ENCODE measurements around the gene MYRF.

MYRF gene

DNA sequence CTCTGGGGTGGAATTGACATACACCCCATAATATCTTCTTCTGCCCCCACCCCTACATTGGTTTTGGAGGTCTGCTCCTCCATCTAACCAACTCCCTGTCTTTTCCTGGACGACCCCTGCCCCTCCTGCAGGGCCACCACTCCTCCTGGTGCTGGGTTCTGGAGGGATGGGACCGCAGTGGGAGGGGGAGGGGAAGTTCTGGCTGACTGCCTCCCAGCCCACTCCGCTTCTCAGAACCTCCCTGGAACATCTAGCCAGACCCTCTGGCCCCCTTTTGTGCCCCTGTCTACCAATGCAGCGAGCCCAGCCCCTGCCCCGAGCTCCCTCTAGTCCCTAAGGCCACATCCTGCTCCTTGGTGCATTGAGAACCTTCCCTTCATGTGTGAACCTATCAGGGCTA, 1.2 kb downstream of the MYRF start:
- Histone ChIP-seq H3K9ac (ENCODE audit: low read length) (no peak overlapping the region), H3K27me3 (ENCODE audit: control insufficient read depth in 1 of 2, insufficient read depth in 2 of 2, low read length in 2 of 2) (peaks cover 7 to 35% of the 10 kb centered on the region in 2 donors), H3K27ac (ENCODE audit: low read depth, low read length) (no peak overlapping the region), H3K9me3 (ENCODE audit: low read length) (no peaks in the 10 kb centered on the region), H3K4me1 (ENCODE audit: insufficient read depth, low read length) (peaks cover 9% of the 10 kb centered on the region), H3K36me3 (ENCODE audit: insufficient read depth, low read length) (no peaks in the 10 kb centered on the region), H3K4me3 (ENCODE audit: low read depth in 1 of 2, low read length in 2 of 2) (no peak overlapping the region)

DNA sequence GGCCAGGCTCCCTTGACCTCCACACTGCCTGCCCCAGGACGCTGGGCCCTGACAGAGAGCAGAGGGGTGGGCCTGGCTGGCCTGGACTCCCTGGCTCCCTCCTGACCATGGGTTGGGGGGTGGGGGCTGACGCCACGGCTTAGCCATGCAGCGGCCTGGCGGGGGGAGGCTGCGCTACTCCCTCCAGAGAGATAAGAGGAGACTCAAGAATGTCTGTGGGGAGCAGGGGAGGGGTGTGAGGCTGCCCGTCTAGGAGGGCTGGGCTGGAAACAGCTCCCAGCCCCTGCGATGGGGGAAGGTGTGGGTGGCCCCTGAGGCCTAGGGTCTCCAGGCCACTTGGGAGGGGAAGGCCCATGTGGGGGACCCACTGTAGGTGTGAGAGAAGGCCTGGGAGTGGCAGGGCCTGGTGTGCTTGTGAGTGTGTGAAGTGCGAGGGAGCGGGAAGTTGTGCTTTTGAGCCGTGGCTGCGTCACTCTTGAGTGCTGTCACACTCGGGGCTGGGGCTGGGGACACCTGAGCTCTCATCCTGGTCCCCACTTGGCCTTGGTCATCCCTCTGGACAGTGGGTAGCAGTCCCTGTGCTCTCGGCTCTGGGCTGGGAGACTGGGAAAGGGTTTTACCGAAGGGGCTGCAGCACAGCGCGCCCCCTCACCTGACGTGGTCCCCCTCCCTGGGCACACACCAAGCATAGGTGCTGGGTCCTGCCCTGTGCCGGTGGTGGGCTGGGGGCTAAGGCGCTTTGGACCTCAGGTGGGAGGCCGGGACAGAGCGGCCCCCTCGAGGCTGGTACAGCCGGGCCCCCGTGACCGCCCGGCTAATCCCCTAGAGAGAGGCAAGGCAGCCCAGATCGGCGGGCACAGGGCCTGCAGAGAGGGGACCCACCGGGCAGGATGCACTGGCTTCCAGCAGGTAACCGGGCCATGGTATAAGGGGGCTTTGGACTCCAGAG, 2.4 kb downstream of the MYRF start:
- H3K36me3 ChIP-seq (ENCODE audit: insufficient read depth, low read length): no peaks in the 10 kb centered on the region
- H3K9me3 ChIP-seq (ENCODE audit: low read length): no peaks in the 10 kb centered on the region
- H3K27ac ChIP-seq (ENCODE audit: low read depth, low read length): no peak overlapping the region
- H3K4me3 ChIP-seq (ENCODE audit: low read depth in 1 of 2, low read length in 2 of 2): no peak overlapping the region
- H3K4me1 ChIP-seq (ENCODE audit: insufficient read depth, low read length): peaks cover 9% of the 10 kb centered on the region
- H3K9ac ChIP-seq (ENCODE audit: low read length): no peak overlapping the region
- peaks cover 7 to 33% of the 10 kb centered on the region in 2 donors for H3K27me3 ChIP-seq (ENCODE audit: control insufficient read depth in 1 of 2, insufficient read depth in 2 of 2, low read length in 2 of 2)

DNA sequence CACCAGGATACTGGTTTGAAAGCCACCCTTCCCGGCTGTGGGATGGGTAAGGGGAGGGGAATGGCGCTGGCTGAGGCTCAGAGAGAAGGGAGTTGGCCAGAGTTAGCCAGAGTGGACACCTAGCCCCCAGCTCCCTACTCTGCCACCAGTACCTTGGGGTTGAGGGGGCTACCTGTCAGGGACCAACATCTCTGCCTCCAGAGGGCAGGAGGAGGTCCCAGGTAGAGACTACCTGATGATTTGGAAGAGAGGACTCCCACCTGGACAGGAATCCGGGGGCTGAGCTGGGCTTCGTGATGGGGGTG, 3.7 kb downstream of the MYRF start:
- Histone ChIP-seq H3K4me1 (ENCODE audit: insufficient read depth, low read length) (peaks cover 9% of the 10 kb centered on the region), H3K36me3 (ENCODE audit: insufficient read depth, low read length) (no peaks in the 10 kb centered on the region), H3K9me3 (ENCODE audit: low read length) (no peaks in the 10 kb centered on the region), H3K4me3 (ENCODE audit: low read depth in 1 of 2, low read length in 2 of 2) (no peak overlapping the region), H3K27ac (ENCODE audit: low read depth, low read length) (no peak overlapping the region), H3K27me3 (ENCODE audit: control insufficient read depth in 1 of 2, insufficient read depth in 2 of 2, low read length in 2 of 2) (peaks cover 7 to 22% of the 10 kb centered on the region in 2 donors), H3K9ac (ENCODE audit: low read length) (no peak overlapping the region)

DNA sequence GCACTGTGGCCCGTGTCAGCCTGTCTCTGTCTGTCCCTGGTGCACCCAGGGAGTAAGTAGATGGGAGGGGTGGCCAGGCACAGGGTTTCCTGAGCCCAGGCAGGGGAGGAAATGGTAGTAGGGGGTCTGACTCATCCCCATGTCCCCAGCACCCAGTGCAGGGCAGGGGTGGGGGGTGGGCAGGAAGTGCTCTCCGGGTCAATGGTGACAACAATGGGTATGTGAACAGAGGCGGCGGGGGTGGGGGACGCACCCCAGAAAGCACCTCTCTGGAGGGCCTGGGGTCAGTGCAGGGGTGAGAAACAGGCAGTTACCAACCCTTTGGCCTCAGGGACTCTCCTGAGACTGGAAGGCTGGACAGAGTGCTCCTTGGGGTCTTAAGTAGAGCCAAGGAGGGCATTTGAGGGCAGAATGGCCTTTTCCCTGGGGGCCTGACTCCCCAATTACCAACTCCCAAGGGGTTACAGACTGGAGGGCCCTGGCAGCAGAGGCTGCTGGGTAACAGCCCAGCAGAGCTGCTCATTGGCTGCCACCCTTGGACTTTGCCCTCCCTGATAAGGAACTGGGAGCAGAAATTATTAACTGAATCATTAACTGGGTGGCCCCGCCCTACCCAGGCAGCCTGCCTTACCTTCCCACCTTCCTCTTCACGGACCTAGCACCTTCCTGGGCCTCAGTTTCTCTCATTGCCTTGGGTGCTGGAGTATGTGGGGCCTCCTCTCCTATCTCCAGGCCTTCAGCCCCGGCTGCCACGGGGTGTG, 4.2 kb downstream of the MYRF start:
- Histone ChIP-seq H3K27ac (ENCODE audit: low read depth, low read length) (no peak overlapping the region), H3K4me3 (ENCODE audit: low read depth in 1 of 2, low read length in 2 of 2) (no peak overlapping the region), H3K9ac (ENCODE audit: low read length) (no peak overlapping the region), H3K27me3 (ENCODE audit: control insufficient read depth in 1 of 2, insufficient read depth in 2 of 2, low read length in 2 of 2) (peaks cover 4 to 17% of the 10 kb centered on the region in 2 donors), H3K36me3 (ENCODE audit: insufficient read depth, low read length) (no peaks in the 10 kb centered on the region), H3K4me1 (ENCODE audit: insufficient read depth, low read length) (peaks cover 9% of the 10 kb centered on the region), H3K9me3 (ENCODE audit: low read length) (no peaks in the 10 kb centered on the region)

DNA sequence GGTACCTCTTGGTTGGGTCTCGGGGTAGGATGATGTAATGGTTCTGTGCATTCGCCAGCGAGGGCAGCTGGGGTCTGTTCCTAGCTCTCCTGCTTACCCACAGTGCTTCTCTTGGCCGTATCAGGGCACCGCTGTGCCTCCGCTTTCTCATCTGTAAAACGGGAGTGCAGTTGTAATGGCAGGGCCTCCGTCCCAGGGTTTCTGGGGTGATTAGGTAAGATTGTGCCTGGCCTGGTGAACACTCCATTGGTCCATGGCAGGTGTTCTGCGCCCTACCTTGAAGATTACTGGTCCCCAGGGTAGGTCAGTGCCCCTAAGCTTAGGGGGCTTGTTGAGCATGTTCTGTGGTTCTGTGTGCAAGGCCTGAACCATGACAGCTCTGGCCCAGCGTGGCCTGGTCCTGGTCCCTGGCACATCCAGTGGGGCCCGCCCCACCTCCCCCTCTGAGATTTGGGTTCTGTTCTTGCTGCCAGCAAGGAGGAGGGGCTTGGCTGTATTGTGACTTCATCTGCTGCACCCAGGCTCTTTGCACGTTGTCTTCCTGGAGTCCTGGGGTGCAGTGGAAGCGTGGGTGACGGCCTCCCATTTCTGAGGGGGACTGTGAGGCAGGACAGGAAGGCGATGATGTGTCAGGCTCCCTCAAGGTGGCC, 4.9 kb downstream of the MYRF start:
- Histone ChIP-seq H3K9me3 (ENCODE audit: low read length) (no peaks in the 10 kb centered on the region), H3K4me3 (ENCODE audit: low read depth in 1 of 2, low read length in 2 of 2) (no peak overlapping the region), H3K27me3 (ENCODE audit: control insufficient read depth in 1 of 2, insufficient read depth in 2 of 2, low read length in 2 of 2) (peaks cover 0 to 13% of the 10 kb centered on the region in 2 donors), H3K4me1 (ENCODE audit: insufficient read depth, low read length) (peaks cover 4% of the 10 kb centered on the region), H3K9ac (ENCODE audit: low read length) (no peak overlapping the region), H3K27ac (ENCODE audit: low read depth, low read length) (no peak overlapping the region), H3K36me3 (ENCODE audit: insufficient read depth, low read length) (no peaks in the 10 kb centered on the region)

DNA sequence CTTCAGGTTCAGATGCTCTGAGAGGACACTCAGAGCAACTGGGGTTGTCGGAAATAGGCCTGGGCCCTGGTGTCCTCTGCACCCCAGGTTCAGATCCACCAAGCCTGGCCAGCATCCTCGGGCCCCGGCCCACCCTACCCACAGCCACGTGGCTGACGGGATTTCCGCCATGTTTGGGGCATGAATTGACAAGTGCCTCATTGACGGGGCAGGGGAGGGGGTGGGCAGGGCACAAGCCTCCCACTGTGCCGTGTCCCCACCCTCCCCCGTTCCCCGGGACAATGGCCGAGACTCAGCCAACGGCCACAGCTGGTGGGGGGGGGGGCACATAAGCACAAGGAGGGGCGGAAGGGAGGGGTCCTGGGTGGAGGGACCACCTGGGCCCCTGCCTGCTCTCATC, 8.5 kb downstream of the MYRF start:
- H3K9ac ChIP-seq (ENCODE audit: low read length): no peak overlapping the region
- no peak overlapping the region for H3K4me3 ChIP-seq (ENCODE audit: low read depth in 1 of 2, low read length in 2 of 2)
- no peaks in the 10 kb centered on the region for H3K4me1 ChIP-seq (ENCODE audit: insufficient read depth, low read length)
- H3K27me3 ChIP-seq (ENCODE audit: control insufficient read depth in 1 of 2, insufficient read depth in 2 of 2, low read length in 2 of 2): peaks cover 0 to 13% of the 10 kb centered on the region in 2 donors
- H3K9me3 ChIP-seq (ENCODE audit: low read length): no peaks in the 10 kb centered on the region
- no peak overlapping the region for H3K27ac ChIP-seq (ENCODE audit: low read depth, low read length)
- no peaks in the 10 kb centered on the region for H3K36me3 ChIP-seq (ENCODE audit: insufficient read depth, low read length)

DNA sequence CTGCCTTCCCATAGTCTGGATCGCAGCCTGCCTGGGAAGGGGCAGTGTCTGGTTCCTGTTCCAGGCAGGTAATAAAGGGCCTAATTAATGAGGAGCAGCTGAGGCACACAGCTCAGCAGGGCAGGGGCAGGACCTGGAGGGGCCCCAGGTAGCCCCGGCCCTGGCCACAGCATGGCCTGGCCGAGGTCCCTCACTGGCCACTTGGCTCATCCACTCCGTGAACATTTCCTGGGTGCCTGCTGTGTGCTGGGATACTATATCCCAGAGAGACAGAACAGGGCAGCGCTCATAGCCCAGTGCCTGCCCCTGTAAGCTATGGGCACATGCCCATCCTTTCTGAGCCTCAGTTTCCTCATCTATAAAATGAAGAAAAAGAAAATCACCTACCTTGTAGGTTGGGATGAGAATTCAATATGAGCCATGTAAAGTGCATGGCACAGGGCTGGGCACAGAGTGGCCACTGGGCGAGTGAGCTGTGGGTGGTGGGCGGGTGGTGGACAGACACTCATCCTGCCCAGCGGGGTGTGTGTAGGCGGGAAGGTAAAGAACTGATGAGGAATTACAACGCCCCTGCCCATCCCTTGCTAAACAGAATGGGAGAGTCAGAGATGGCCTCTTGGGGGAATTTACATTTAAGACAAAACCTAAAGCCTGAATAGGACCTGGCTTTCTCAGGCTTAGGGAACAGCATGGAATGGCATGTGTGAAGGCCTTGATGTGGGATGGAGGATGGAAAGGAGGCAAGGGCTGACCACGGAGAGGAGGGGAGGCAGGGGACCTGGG, 9.2 kb downstream of the MYRF start:
- Histone ChIP-seq H3K27me3 (ENCODE audit: control insufficient read depth in 1 of 2, insufficient read depth in 2 of 2, low read length in 2 of 2) (peaks cover 0 to 13% of the 10 kb centered on the region in 2 donors), H3K36me3 (ENCODE audit: insufficient read depth, low read length) (no peaks in the 10 kb centered on the region), H3K9me3 (ENCODE audit: low read length) (no peaks in the 10 kb centered on the region), H3K9ac (ENCODE audit: low read length) (no peak overlapping the region), H3K27ac (ENCODE audit: low read depth, low read length) (no peak overlapping the region), H3K4me3 (ENCODE audit: low read depth in 1 of 2, low read length in 2 of 2) (no peak overlapping the region), H3K4me1 (ENCODE audit: insufficient read depth, low read length) (no peaks in the 10 kb centered on the region)

DNA sequence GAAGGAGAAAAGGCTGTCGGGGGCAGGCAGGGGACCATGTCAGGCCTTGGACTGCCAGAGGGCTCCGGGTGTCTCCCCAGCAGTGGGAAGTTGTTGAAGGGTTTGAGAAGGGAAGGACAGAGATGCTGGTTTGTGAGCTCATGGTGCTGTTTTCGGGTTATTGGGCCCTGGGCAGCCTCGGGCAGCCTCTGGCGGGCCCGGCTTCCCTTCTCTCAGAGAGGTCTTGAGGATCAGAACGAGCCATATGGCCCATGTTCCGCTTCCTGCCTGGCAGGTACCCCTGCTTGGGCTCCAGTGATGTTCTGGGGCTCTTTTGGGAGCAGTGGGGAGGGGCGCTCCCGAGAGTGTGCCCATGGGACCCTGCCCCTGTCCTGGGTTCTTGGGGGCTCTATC, 9.8 kb downstream of the MYRF start:
- Histone ChIP-seq H3K4me1 (ENCODE audit: insufficient read depth, low read length) (no peaks in the 10 kb centered on the region), H3K4me3 (ENCODE audit: low read depth in 1 of 2, low read length in 2 of 2) (no peak overlapping the region), H3K27ac (ENCODE audit: low read depth, low read length) (no peak overlapping the region), H3K27me3 (ENCODE audit: control insufficient read depth in 1 of 2, insufficient read depth in 2 of 2, low read length in 2 of 2) (peaks cover 0 to 13% of the 10 kb centered on the region in 2 donors), H3K36me3 (ENCODE audit: insufficient read depth, low read length) (no peaks in the 10 kb centered on the region), H3K9me3 (ENCODE audit: low read length) (no peaks in the 10 kb centered on the region), H3K9ac (ENCODE audit: low read length) (no peak overlapping the region)

DNA sequence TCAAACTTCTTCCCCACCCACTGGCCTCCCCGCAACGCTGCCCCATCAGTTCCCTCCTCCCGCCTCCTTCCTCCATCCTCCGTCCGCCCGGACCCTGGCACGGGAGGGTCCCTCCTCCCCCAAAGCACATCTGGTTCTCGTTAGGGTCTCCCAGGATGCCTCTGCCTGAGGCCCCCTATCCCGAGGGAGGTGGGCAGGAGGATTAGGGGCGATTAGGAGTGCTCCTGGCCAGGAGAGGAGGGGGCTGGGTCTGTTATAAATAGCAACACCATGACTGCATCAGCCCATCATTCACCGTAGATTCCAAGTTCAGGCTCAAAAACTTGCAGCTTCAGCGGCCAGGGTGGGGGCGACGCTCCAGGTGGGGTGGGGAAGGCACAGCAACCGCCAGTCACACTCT, 10.4 kb downstream of the MYRF start:
- Histone ChIP-seq H3K36me3 (ENCODE audit: insufficient read depth, low read length) (no peaks in the 10 kb centered on the region), H3K4me1 (ENCODE audit: insufficient read depth, low read length) (no peaks in the 10 kb centered on the region), H3K27ac (ENCODE audit: low read depth, low read length) (no peak overlapping the region), H3K27me3 (ENCODE audit: control insufficient read depth in 1 of 2, insufficient read depth in 2 of 2, low read length in 2 of 2) (peaks cover 0 to 13% of the 10 kb centered on the region in 2 donors), H3K9me3 (ENCODE audit: low read length) (no peaks in the 10 kb centered on the region), H3K4me3 (ENCODE audit: low read depth in 1 of 2, low read length in 2 of 2) (no peak overlapping the region), H3K9ac (ENCODE audit: low read length) (no peak overlapping the region)

DNA sequence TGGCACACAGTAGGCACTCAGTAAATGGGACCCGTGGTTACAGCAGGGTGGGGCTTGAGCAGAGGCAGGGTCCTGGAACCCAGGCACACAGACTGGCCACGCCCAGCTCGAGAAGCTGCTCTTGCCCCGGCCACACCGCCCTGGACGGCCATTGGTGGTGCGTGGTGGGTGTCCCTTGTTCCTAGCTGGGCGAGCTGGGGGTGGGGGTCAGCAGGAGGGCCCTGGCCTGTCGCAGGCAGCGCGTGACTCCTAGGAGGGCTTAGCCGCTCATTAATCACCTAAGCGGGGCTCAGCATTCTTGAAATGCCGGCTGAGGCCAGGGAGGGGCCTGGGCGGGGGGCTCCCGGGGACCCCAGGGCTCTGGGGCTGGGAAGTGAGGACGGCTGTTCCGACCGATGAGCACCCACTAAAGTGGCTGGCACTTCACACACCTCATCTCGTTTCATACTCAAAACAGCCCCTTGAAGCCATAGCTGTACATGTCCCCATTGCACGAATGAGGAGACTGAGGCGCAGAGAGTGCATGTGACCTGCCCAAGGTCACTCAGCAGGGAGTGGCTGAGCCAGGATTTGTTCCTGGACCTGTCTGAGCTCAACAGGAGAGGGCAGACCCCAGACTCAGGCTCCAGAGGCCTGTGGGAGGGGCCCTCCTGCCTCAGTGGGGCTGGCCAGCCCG, 11.6 kb downstream of the MYRF start:
- H3K4me1 ChIP-seq (ENCODE audit: insufficient read depth, low read length): no peaks in the 10 kb centered on the region
- H3K9ac ChIP-seq (ENCODE audit: low read length): no peak overlapping the region
- peaks cover 0 to 13% of the 10 kb centered on the region in 2 donors for H3K27me3 ChIP-seq (ENCODE audit: control insufficient read depth in 1 of 2, insufficient read depth in 2 of 2, low read length in 2 of 2)
- no peaks in the 10 kb centered on the region for H3K9me3 ChIP-seq (ENCODE audit: low read length)
- no peak overlapping the region for H3K27ac ChIP-seq (ENCODE audit: low read depth, low read length)
- H3K4me3 ChIP-seq (ENCODE audit: low read depth in 1 of 2, low read length in 2 of 2): no peak overlapping the region
- H3K36me3 ChIP-seq (ENCODE audit: insufficient read depth, low read length): no peaks in the 10 kb centered on the region
